GM18519 (cell line): ENCODE measurements around the gene GPR37L1.
"Not testable (repeated sequence)": the region's sequence is repeated elsewhere in the genome, so short reads cannot be mapped to it uniquely, and the experiment has no call there.

Experiments used
- ATAC-seq: cut with Tn5 transposase; IDR thresholded peaks from one replicate; pipeline ENCODE4 v1.9.1; 2021; ENCODE audit warnings: mild to moderate bottlenecking, moderate library complexity; ENCODE audit not compliant: unreplicated experiment, low FRiP score

GPR37L1 gene

DNA sequence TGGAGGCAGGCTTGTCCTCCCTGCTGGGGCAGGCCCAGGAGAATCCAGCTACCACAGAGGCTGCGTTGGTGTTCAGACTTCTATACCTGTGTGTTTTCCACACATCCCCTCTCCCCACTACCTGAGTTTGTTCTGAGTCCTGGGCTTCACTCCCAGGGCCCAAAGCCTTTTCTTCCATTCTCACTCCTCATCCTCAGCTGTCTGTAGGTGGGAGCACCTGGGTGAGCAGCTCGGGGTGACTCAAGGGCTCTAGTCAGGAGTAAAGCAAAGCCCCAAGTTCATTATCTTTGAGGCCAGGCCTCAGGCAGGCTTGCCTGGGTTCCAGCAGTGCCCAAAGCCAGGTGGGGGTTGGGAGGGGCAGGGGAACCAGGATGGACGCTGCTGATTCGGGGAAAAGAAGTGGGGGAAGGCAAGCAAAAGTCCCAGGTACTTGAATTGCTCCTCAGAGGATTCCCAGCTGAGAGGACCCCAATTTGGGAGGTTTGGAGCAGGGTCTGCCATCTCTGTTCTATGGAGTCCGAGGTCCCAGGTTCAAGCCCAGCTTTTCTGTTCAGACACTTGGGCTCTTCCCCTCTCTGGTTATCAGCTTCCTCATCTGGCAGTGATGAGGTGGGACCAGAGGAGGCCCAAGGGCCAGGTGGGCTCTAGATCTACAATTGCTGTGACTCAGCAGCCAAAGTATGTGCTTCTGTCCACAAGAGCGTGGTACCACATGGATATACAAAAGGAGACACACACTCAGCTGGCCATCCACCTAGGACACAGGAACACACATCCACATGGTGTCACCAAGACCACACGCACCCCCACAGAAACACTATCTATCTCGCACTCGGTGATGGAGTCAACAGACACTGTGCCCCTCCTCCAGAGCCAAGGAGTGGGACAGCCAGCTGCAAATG is 43.5 kb downstream of the GPR37L1 start:
- ATAC-seq: no peak

DNA sequence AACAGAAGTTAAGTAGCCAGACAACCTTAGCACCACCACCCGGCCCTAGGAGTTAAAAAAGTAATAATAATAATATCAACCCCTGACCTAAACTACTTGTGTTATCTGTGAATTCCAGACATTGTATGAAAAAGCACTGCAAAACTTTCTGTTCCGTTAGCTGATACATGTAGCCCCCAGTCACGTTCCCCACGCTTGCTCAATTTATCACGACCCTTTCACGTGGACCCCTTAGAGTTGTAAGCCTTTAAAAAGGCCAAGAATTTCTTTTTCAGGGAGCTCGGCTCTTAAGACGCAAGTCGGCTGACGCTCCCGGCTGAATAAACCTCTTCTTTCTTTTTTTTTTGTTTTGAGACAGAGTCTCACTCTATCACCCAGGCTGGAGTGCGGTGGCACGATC is 44.3 kb downstream of the GPR37L1 start:
- not testable (repeated sequence) for ATAC-seq

DNA sequence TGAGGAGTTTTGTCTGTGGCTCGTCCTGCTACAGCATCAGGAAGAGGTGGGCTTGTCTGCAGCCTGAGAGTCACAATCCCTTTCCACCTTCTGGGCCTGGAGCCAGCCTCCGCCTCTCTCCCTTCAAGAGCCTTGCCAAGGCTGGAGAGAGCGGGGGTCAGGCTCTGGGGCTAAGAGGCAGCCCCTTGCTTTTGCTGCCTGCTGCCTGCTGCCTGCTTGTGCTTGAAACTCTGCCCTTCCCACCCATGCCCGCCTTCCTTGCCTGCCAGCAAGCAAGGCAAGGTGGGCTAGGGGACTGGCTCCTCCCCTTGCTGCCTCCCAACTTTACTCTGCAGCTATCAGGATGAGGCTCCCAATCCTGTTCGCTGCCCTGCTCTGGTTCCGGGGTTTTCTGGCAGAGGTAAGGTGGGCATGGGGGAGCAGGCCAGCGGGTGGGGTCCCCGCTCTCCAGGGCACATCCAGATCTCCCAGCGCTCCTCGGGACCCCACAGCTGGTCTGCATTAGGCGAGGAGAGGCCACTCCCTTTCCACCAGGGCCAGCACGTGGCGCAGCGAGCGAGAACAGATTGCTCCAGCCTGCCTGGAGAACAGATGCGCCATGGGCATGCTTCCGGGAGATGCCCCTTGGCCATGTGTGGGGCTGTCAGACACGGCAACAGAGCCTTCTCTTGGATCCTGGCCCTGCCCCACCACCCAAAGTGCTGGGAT is 45.1 kb downstream of the GPR37L1 start:
- no peak for ATAC-seq

DNA sequence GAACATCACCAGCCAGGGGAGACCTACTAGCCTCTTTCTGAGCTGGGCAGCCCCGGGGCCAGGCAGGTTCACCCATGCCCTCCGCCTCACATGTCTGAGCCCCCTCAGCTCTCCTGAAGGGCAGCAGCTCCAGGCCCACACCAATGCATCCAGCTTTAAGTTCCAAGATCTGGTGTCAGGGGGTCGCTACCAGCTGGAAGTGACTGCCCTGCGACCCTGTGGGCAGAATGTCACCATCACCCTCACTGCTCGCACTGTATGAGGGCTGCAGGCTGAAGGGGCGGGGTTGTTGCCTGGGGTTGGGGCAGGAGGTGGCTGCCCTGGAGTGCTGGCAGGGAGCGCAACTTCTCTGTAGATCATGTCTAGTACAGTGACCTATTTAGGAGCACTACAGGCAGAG is 46.1 kb downstream of the GPR37L1 start:
- no peak for ATAC-seq

DNA sequence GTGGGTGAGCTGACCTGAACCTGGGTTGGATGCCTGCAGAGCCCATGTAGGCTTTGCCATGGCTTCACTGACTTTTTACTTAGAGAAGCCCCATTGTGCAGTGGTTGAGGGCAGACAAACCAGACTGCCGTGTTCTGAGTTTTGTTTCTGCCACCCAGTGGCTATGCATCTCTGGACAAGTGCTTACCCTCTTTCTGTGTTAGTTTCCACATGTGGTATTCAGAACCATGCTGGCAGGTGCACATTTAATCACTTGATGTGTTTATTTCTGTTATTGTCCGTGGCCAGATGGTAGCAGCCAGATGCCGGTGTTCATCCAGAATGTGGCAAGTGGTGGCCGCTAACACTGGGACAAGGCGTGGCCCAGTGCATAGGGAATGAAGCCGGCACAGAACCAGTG is 48.0 kb downstream of the GPR37L1 start:
- no peak for ATAC-seq

DNA sequence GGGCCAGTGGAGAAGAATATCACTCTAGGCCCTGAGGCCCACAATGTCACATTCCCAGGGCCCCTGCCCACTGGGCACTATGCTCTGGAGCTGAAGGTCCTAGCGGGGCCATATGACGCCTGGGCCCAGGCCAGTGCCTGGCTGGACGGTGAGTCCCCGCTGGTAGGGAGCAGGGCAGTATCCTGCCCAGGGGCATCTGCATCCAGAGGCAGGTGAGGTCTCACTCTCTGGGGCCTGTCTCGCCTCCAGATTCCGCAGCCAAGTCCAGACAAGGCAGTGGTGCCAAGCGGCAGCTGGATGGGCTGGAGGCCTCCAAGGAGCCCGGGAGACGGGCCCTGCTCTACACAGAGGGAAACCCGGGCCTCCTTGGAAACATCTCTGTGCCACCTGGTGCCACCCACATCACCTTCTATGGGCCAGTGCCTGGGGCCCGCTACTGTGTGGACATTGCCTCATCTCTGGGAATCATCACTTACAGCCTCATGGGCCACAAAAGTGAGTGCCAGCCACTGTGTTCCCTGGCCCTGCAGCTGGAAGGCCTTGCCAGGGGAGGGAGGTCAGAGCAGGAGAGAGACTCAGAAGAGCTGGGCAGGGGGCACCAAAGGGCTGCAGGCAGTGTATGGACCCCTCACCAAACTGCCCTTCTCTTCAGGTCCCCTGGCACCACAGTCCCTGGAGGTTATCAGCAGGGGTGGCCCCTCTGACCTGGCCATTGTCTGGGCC is 48.7 kb downstream of the GPR37L1 start:
- ATAC-seq: no peak

DNA sequence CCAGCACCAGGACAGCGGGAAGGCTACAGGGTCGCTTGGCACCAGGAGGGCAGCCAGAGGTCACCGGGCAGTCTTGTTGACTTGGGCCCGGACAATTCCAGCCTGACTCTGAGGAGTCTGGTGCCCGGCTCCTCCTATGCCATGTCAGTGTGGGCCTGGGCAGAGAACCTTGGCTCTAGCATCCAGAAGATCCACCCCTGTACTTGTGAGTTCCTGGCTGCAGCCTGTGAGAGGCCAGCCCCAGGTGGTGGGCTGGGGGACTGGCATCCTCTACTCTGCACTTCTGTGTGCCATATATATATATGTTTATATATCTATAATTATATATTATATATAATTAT is 49.3 kb downstream of the GPR37L1 start:
- ATAC-seq: no peak

DNA sequence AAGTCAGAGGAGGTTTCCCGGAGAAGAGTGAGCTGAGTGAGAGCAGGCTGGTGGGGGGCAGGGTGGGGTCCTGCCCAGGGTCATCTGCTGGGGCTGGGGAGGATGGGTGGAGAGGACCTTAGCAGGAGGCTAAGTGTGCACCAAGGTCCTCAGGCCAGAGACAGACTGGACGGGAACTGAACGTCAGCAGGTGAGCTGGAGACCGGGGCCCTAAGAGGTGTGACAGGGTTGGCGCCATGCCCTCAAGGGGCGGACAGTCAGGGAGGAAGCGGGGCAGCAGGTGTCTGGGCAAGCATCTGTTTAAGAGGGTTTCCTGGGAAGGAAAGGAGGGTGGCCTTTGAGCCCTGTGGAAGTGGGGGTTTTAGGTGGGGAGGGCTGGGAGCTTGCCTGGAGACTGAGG is 51.3 kb downstream of the GPR37L1 start:
- no peak for ATAC-seq

DNA sequence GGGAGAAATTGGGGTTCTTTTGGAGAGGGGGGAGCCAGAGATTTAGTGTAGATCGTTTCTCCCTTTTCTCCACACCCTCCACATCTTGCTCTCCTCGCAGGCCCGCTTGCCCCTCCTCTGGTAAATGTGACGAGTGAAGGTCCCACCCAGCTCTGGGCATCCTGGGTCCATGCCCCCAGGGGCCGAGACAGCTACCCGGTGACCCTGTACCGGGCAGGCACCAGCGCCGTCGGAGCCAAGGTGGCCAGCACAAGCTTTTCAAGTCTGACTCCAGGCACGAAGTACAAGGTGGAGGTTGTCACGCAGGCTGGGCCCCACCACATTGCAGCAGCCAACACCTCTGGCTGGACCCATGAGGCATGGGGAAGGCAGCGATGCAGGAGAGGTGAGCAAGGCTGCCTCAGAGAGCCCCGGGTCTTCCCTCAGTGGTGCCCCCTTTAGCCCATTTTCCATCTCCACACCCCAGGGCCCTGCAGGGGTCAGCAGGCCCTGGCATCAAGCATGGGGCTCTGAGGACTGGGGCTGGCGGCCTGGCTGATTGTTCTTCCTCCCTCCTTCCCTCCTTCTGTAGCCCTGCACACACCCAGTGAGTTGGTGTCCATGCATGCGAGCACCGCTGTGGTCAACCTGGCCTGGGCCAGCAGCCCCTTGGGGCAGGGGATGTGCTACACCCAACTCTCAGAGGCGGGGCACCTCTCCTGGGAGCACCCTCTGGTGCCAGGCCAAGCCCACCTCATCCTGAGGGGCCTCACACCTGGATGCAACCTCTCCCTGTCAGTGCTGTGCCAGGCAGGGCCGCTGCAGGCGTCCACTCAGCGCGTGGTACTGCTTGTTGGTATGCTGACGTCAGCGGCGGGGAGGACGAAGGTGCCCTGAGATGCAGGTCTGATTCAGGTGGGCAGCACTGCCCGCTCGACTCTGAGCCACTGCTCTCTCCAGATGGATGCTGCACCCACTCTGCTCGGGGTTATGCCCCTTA is 54.5 kb downstream of the GPR37L1 start:
- no peak for ATAC-seq

DNA sequence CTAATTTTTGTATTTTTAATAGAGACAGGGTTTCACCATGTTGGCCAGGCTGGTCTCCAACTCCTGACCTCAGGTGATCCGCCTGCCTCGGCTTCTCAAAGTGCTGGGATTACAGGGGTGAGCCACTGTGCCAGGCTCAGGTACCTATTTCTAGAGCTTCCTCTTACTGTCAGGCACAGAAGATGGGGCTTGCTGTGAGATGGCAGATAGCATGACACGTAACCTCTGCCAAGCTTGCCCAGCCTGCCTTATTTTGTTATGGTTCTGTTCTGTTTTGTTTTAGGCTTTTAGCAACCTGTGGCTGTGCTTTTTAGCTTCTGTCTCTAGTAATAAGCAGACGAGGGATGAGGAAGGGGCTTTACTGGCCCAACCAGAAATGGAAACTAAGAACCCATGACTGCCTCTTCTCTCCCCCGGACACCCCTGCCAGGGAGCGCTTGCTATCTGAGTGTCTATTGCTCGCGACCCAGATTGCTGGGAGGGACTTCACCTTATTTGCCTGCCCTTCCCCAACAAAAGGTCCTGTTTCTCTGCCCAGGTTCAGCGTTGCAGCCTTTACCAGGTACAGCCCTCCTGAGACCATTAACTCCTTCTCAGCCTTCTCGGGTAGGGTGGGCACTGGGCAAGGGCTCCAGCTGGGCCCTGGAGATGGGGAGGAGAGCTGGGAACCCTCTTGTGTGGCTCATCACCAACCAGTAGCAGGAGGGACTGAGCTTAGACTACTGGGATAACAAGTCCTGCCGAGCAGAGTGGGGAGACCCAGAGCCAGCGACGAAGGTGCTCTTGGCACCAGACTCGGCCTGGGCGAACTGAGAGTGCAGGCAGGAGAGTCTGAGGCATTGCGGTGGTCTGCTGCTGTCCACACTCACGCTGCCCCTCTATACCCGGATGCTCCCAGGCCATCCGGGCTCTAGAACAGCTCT is 57.4 kb downstream of the GPR37L1 start:
- no peak for ATAC-seq

DNA sequence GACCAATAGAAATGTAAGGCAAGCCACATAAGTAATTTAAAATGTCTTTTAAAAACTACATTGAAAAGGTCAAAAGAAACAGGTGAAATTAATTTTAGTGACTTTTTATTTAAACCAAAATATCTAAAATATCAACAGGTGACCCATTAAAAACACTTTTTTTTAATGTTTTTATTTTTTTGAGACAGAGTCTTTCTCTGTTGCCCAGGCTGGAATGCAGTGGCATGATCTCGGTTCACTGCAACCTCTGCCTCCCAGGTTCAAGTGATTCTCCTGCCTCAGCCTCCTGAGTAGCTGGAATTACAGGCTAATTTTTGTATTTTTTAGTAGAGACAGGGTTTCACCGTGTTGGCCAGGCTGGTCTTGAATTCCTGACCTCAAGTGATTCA is 58.0 kb downstream of the GPR37L1 start:
- ATAC-seq: not testable (repeated sequence)

DNA sequence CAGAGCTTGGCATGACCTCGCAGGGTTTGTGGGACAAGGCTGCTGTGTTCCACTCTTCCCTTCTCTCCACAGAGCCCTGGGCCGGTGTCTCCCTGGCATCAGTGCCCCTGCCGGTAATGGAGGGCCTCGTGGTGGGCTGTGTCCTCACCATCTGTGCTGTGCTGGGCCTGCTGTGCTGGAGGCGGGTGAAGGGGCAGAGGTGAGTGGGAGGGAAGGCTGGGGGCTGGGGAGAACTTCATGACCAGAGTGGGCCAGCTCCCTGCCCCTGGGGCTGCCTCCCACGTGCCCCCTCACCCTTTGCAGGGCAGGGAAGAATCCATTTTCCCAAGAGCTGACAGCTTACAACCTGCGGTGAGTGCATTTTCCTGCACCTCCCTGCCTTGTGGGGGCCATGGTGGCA is 58.9 kb downstream of the GPR37L1 start:
- ATAC-seq: no peak

DNA sequence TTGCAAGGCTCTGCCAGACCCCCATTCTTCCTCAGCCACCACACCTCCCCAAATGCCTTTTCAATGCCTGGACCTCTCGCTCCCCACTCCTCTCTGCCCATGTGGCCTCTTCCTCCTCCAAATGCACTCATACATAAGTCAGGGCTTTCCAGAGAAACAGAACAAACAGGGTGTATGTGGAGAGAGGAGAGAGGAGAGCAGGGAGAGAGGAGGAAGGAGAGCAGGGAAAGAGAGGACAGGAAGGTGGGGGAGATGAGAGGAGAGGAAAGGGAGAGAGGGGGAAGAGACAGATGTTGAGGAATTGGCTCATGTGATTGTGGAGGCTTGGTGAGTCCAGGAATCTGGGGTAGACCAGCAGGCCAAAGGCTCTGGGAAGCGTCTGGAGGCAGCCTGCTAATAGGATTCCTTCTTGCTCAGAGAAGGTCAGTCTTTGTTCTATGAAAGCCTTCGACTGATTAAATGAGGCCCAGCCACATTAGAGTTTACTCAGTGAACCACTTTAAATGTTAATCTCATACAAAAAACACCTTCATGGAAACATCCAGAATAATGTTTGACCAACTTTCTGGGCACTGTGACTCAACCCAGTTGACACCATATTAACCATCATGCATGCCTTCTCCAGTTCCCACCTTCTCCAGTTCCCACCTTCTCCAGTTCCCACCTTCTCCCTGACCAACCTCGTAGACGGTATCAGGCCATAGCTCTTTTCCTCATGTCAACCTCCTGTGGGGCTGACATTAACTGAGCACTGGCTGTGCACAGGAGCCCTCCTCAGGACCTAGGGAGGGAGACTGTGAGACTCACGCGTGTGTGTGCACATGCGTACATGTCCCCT is 59.5 kb downstream of the GPR37L1 start:
- ATAC-seq: no peak
